ENCODE results near the gene CDC16.

- TF ChIP-seq ZBTB33 (IDR thresholded peaks at IDR 0.05; ENCODE audit: extremely low read depth, insufficient replicate concordance, low read length) = no peak
- TF ChIP-seq CTCF (IDR thresholded peaks at IDR 0.05 in 2 of 3, conservative IDR thresholded peaks at IDR 0.05 in 1 of 3; ENCODE audit: borderline replicate concordance in 1 of 3, insufficient read depth in 1 of 3, low read depth in 2 of 3, low read length in 2 of 3) = no peak
- no peak for TF ChIP-seq EZH2phosphoT487 (IDR thresholded peaks at IDR 0.05; ENCODE audit: borderline replicate concordance)
- no peak for TF ChIP-seq POLR2A (IDR thresholded peaks at IDR 0.05; ENCODE audit: borderline replicate concordance, extremely low read depth, insufficient read depth, insufficient read length)
- no peak for TF ChIP-seq EZH2 (IDR thresholded peaks at IDR 0.05)
- TF ChIP-seq FOSL1 (IDR thresholded peaks at IDR 0.05; ENCODE audit: low read depth) = no peak
- no peak for TF ChIP-seq REST (IDR thresholded peaks at IDR 0.05; ENCODE audit: low read depth)
- TF ChIP-seq POLR2AphosphoS5 (IDR thresholded peaks at IDR 0.05; ENCODE audit: low read depth, low read length) = no peak
- no peak for TF ChIP-seq ZNF274 (IDR thresholded peaks at IDR 0.05; ENCODE audit: low read depth, low read length)
- TF ChIP-seq ATF3 (IDR thresholded peaks at IDR 0.05) = no peak
- no peak for TF ChIP-seq EGR1 (IDR thresholded peaks at IDR 0.05; ENCODE audit: low read depth)
- no peak for TF ChIP-seq SIN3A (IDR thresholded peaks at IDR 0.05; ENCODE audit: low read depth)
These were observed 10.5 kb upstream of the CDC16 start for GRCh38 chr13:114224201-114224600.
